HUDEP-2 (cell line): ENCODE data around the gene ACKR1.

Experiments used
- DNase-seq, 76 experiments: peaks; one replicate each; lab custom pipeline; 2025; ENCODE audit not compliant: unreplicated experiment in 76 of 76; lab: John Stamatoyannopoulos, UW

ACKR1 gene

GRCh38 chr1:159204161-159205141, at the start of gene ACKR1:
Gene ACKR1, plus strand, starts transcription at chr1:159204875. Its CDS starts 85 bp downstream, at chr1:159204960.
- DNase-seq = peak in 75 of 76 experiments; percentile 35 to 90 (median 77)

- DNase-seq = peak in 68 of 76 experiments; percentile 5 to 82 (median 54)
These were observed 43.5 kb upstream of the ACKR1 start for GRCh38 chr1:159161001-159161718.

DNA sequence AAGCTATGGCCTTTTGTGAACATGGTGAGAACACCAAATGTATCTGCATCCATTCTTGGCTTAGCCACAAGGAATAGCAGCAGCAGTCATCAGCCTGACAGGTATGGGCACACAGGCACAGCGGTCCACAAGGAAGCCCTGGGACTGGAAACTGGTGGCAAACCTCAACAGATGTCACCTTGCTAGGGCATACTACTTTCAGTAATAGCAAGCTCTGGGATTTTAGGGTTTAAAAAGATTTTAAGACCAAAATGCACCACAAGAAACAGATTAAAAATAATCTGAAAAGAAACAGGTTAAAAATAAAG, 43.0 kb upstream of the ACKR1 start:
- DNase-seq = no peak

- DNase-seq = no peak
These were observed 42.0 kb upstream of the ACKR1 start for GRCh38 chr1:159162516-159163265.

GRCh38 chr1:159163614-159164228, 41.0 kb upstream of the ACKR1 start:
- no peak for DNase-seq

DNA sequence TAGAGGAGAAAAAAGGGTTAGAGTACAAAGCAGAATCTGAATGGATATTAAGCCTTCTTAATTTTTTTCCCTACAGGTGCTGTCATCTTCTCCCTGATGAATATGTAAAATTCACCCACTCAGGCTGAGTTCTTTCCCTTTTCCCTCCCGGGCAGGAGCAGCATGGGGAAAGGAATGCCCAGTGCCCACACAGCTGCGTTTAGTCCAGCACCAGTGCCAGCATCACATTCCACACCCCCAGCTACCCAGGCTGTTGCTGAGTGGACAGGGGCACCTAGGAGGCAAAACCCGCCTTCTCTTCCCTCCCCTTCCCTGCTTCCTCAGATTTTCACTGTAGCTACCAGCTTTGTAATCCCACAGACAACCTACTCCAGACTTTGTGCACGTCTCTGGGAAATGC, 36.6 kb upstream of the ACKR1 start:
- DNase-seq = no peak

DNA sequence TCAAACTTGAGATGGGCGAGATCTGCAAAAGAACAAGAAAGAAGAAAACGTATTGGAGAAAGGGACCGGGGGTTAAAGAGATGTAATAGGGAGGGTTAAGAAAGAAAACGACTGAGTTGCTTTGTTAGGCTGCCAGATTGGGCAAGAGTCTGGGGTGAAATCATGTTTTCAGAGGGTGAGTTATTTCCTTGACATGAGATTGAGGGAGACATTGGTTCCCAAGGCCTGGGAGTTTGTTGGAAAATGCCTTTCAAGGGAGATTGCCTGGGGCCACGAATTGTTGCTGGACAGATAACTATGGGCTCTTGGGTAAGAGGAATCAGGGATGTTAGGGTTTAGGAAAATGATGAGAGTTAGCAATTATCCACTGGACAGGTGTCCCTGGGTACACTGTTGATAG, 34.0 kb upstream of the ACKR1 start:
- no peak for DNase-seq

DNA sequence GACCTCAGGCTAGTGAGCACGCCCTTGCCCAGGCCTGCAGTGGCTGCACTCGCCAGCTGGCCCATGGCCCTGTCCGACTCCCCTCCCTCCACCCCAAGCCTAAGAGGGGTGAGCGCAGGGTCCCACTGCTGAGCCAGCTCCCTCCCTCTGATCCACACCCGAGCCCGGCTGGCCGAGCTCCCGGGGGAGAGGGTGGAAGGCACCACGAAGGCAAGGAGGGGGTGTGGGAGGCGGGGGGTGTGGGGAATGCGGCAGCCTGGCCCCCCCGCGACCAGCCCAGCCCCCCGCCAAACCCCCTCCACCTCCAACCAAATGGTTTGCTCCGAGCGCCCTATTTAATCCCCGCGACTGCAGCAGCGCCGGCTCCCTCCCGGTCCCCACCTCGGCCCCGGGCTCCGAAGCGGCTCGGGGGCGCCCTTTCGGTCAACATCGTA, 33.4 kb upstream of the ACKR1 start, which contains the start of gene CADM3:
TSS of gene CADM3 (plus strand) at position 362 of the 434 bp plus-strand sequence. CDS start 151 bp downstream, outside the sequence.
- no peak for DNase-seq

GRCh38 chr1:159171688-159172501, 32.8 kb upstream of the ACKR1 start:
- DNase-seq = no peak

GRCh38 chr1:159172614-159173291, 31.9 kb upstream of the ACKR1 start:
- no peak for DNase-seq

- DNase-seq = no peak
These were observed 31.4 kb upstream of the ACKR1 start for GRCh38 chr1:159173320-159173719.

- no peak for DNase-seq
These were observed 29.1 kb upstream of the ACKR1 start for GRCh38 chr1:159175571-159175970.

GRCh38 chr1:159177272-159177907, 27.3 kb upstream of the ACKR1 start:
- DNase-seq = peak in 50 of 76 experiments; percentile 3 to 68 (median 27)

- DNase-seq = no peak
These were observed 24.8 kb upstream of the ACKR1 start for GRCh38 chr1:159179906-159180305.

- DNase-seq = no peak
These were observed 24.2 kb upstream of the ACKR1 start for GRCh38 chr1:159180516-159180915.

- no peak for DNase-seq
These were observed 23.2 kb upstream of the ACKR1 start for GRCh38 chr1:159181328-159182024.

- no peak for DNase-seq
These were observed 20.5 kb upstream of the ACKR1 start for GRCh38 chr1:159184201-159184600.

DNA sequence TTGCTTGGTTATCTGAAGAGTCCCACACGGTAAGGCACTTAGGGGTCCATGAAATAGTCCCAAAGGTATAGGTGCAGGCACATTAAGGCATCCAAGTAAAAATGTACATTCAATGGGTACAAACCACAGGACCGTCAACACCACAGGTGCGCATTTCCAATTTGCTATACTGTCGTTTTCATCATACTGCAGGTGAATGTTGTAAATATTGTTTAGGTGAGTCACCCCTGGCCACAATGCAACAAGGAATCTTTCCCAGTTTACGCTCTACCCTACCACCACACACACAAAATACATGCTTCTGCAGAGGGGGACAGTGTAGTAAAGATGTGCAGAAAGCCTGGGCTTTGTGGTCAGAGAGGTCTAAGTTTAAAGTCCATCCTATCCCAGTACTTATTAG, 19.6 kb upstream of the ACKR1 start:
- DNase-seq = no peak
